ENCODE measurements around the gene NOTCH2. TPM values are rescaled to one million over a fixed set of nuclear protein-coding genes. Genes with fewer than 3 reads are reported as not detected.
A peak's percentile ranks its signal among the peaks of the same experiment; 100 is the strongest.
"Not testable (repeated sequence)": the region's sequence is repeated elsewhere in the genome, so short reads cannot be mapped to it uniquely, and the experiment has no call there.

NOTCH2 gene
- total RNA-seq = 10 to 100 TPM; 35.4 to 89.4 (median 49.6) TPM
- polyA plus RNA-seq = 1 to 10 TPM; 6.7 to 7.9 TPM

- Histone ChIP-seq H3K4me3 (peak within 1 kb of the TSS; percentile 41 to 73 (median 62)), H3K27ac (peak within 1 kb of the TSS; percentile 51 to 83 (median 66))
- 0 to 1% methylated on average over 24 to 58 of the region's 95 CpGs for WGBS, 2 donors
- H3K4me1 ChIP-seq; intact Hi-C loops (cut with DNase I); H3K36me3 ChIP-seq; H3K9me3 ChIP-seq; FAIRE-seq; H3K27me3 ChIP-seq: not testable (repeated sequence)
- DNase-seq (peak; percentile 59 to 78 (median 68)), ATAC-seq (peak; percentile 76 to 100 (median 86))
Measured at GRCh38 chr1:120069067-120069919, at the start of gene NOTCH2. Gene NOTCH2, minus strand, starts transcription at chr1:120069662. Its CDS starts 256 bp downstream, at chr1:120069406.

- H3K27me3 ChIP-seq; H3K36me3 ChIP-seq; H3K4me3 ChIP-seq; intact Hi-C loops (cut with DNase I); H3K4me1 ChIP-seq; H3K27ac ChIP-seq; FAIRE-seq; H3K9me3 ChIP-seq: not testable (repeated sequence)
- 21 to 28% methylated on average over 2 to 3 of the region's 4 CpGs for WGBS, 2 donors
- DNase-seq (peak in 4 of 6 donors; percentile 13 to 57 (median 30)), ATAC-seq (peak in 3 of 4 donors; percentile 39 to 68 (median 57))
Measured at GRCh38 chr1:120117371-120118177, 48.1 kb upstream of the NOTCH2 start.

DNA sequence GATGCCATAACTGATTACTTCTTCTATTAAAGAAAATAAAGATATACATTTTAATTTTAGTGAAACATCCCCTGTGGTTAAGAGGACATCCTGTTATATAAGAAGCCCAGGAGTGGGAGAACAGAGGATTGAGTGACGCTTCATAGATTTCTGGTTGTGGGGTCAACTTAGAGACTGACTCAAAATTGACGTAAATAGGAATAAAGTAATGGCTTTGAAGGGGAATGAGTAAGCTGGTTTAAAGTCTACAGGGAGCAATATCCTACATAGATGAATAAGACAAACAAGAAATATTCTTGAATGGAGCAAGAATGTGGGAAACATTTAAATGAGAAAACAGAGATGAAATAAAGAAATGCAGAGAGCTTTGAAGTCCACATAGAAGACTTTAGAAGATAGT is 46.6 kb upstream of the NOTCH2 start:
- H3K4me1 ChIP-seq; H3K4me3 ChIP-seq; H3K27ac ChIP-seq; FAIRE-seq; intact Hi-C loops (cut with DNase I); H3K36me3 ChIP-seq; ATAC-seq; H3K9me3 ChIP-seq; H3K27me3 ChIP-seq; DNase-seq: not testable (repeated sequence)
- 85 to 95% methylated on average over 2 of the region's 2 CpGs for WGBS, 2 donors

GRCh38 chr1:120113134-120113533 is 43.7 kb upstream of the NOTCH2 start:
- H3K9me3 ChIP-seq; H3K27ac ChIP-seq; H3K4me1 ChIP-seq; DNase-seq; H3K36me3 ChIP-seq; H3K27me3 ChIP-seq; H3K4me3 ChIP-seq; intact Hi-C loops (cut with DNase I); FAIRE-seq: not testable (repeated sequence)
- ATAC-seq = peak in 2 of 4 donors; percentile 47 to 58
- WGBS, 2 donors = 82% methylated on average over 1 of the region's 3 CpGs; no CpG with 5 or more reads in 1 of the 2 donors

GRCh38 chr1:120112212-120112611 is 42.8 kb upstream of the NOTCH2 start:
- H3K36me3 ChIP-seq; FAIRE-seq; H3K9me3 ChIP-seq; H3K27me3 ChIP-seq; DNase-seq; H3K4me1 ChIP-seq; H3K27ac ChIP-seq; H3K4me3 ChIP-seq; intact Hi-C loops (cut with DNase I): not testable (repeated sequence)
- WGBS, 2 donors = 81 to 83% methylated on average over 5 of the region's 5 CpGs
- peak in 1 of 4 donors; percentile 15 for ATAC-seq

DNA sequence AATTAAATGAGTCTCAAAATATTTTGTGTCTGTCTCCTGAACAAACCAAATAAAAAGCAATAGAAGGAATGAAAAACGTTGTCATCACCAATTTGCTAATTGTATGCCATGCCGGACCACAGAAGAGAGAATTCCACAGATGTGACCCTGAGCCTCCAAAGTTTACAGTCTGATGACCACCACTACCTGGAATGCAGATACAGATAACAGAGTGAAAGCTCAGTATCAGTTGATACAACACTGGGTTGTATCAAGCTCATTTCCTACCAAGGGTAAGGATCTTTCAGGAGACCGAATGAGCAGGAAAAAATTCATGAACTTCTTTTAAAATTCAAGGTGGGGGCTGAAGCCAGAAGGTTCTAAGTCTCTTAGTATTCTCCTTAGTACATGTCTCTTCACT is 42.3 kb upstream of the NOTCH2 start:
- H3K36me3 ChIP-seq; H3K27me3 ChIP-seq; H3K4me3 ChIP-seq; intact Hi-C loops (cut with DNase I); DNase-seq; FAIRE-seq; H3K9me3 ChIP-seq; H3K4me1 ChIP-seq; H3K27ac ChIP-seq: not testable (repeated sequence)
- WGBS, 2 donors = no CpG with 5 or more reads among the region's 3 CpGs
- ATAC-seq = peak in 3 of 4 donors; percentile 54 to 83 (median 70)

- H3K27me3 ChIP-seq; intact Hi-C loops (cut with DNase I); H3K36me3 ChIP-seq; H3K4me1 ChIP-seq; FAIRE-seq; H3K27ac ChIP-seq; DNase-seq; ATAC-seq; H3K4me3 ChIP-seq; H3K9me3 ChIP-seq: not testable (repeated sequence)
- WGBS, 2 donors = 92% methylated on average over 1 of the region's 2 CpGs; no CpG with 5 or more reads in 1 of the 2 donors
Measured at GRCh38 chr1:120111008-120111407, 41.5 kb upstream of the NOTCH2 start.

DNA sequence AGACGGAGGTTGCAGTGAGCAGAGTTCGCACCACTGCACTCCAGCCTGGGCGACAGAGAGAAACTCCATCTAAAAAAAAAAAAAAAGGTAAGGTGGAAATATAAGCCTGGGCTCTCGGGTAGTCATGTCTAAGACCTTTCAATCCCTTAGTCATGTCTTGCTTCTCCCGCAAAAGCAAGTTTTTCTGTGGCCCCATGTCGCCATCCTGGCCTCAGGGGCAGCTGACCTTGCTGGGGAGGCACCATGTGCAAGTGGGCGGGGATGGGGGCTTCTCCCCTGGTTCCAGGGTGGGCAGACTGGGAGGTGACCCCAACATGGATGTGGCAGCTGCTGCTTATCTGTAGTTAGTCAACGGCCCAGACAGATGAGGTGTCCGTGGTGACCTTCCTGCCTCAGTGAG is 40.2 kb upstream of the NOTCH2 start:
- DNase-seq; FAIRE-seq; intact Hi-C loops (cut with DNase I); H3K4me3 ChIP-seq; H3K4me1 ChIP-seq; H3K27me3 ChIP-seq; H3K9me3 ChIP-seq; ATAC-seq; H3K27ac ChIP-seq; H3K36me3 ChIP-seq: not testable (repeated sequence)
- WGBS, 2 donors = 87 to 93% methylated on average over 6 to 7 of the region's 9 CpGs

- intact Hi-C loops (cut with DNase I); H3K27ac ChIP-seq; H3K27me3 ChIP-seq; H3K4me1 ChIP-seq; H3K36me3 ChIP-seq; ATAC-seq; DNase-seq; FAIRE-seq; H3K9me3 ChIP-seq; H3K4me3 ChIP-seq: not testable (repeated sequence)
- 88 to 93% methylated on average over 8 to 9 of the region's 10 CpGs for WGBS, 2 donors
Measured at GRCh38 chr1:120109180-120109579, 39.7 kb upstream of the NOTCH2 start.

GRCh38 chr1:120105288-120105687 is 35.8 kb upstream of the NOTCH2 start:
- H3K4me1 ChIP-seq; H3K27ac ChIP-seq; H3K36me3 ChIP-seq; ATAC-seq; FAIRE-seq; DNase-seq; intact Hi-C loops (cut with DNase I); H3K4me3 ChIP-seq; H3K9me3 ChIP-seq; H3K27me3 ChIP-seq: not testable (repeated sequence)
- WGBS, 2 donors = 83 to 88% methylated on average over 1 of the region's 2 CpGs

- H3K9me3 ChIP-seq; H3K4me3 ChIP-seq; H3K4me1 ChIP-seq; H3K27ac ChIP-seq; DNase-seq; H3K27me3 ChIP-seq; H3K36me3 ChIP-seq; intact Hi-C loops (cut with DNase I); FAIRE-seq: not testable (repeated sequence)
- WGBS, 2 donors = no CpG with 5 or more reads among the region's 3 CpGs
- ATAC-seq = peak in 1 of 4 donors; percentile 35
Measured at GRCh38 chr1:120103768-120104167, 34.3 kb upstream of the NOTCH2 start.

DNA sequence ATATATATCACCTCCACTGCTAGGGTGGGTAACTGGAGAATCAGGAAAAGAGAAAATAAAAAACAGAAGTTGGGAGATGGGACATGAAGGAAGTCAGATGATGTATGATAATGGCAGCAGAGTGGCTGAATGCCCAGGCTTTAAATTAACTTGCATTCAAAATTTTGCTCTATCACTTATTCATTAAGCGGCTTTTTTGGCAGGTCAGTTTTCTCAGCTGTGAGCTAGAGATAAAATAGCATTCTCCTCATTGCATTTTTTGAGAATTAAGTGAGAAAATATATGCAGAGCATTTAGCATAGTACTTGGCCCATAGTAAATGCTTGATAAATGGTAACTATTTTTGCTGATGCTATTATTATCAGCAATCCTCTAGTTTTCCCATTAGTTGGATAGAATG is 32.1 kb upstream of the NOTCH2 start:
- H3K9me3 ChIP-seq; intact Hi-C loops (cut with DNase I); H3K4me3 ChIP-seq; H3K36me3 ChIP-seq; FAIRE-seq; ATAC-seq; DNase-seq; H3K4me1 ChIP-seq; H3K27ac ChIP-seq; H3K27me3 ChIP-seq: not testable (repeated sequence)
- 94% methylated on average over 1 of the region's 1 CpG; no CpG with 5 or more reads in 1 of the 2 donors for WGBS, 2 donors
